DND-41 (cell line): ENCODE results near the gene SLC1A3.

Source experiments
- ATAC-seq: fragments of 200-7000 bp; cut with Tn5 transposase; 3 replicates; pipeline ENCODE4 v1.9.1; 2021; ENCODE audit warnings: low read depth; ENCODE audit not compliant: insufficient read depth
- DNase-seq: peaks from one replicate; pipeline ENCODE4 v3.0.0-alpha.2; 2020
- H2AFZ ChIP-seq: 2 replicates; pipeline ENCODE4 v1.6.0; 2012; ENCODE audit warnings: low read depth, low read length
- H3K27ac ChIP-seq: 2 replicates; pipeline ENCODE4 v1.5.1; 2012; ENCODE audit warnings: low read length, inconsistent platforms
- H3K27me3 ChIP-seq: fragments of 200-600 bp; sonication (generic); 2 replicates; pipeline ENCODE4 v1.6.0; 2012; ENCODE audit warnings: low read length, mild to moderate bottlenecking, inconsistent platforms; ENCODE audit not compliant: insufficient read depth, poor library complexity
- H3K36me3 ChIP-seq: 2 replicates; pipeline ENCODE4 v1.5.1; 2012; ENCODE audit warnings: low read length, inconsistent platforms; ENCODE audit not compliant: insufficient read depth
- H3K4me1 ChIP-seq: 2 replicates; pipeline ENCODE4 v1.5.1; 2012; ENCODE audit warnings: mild to moderate bottlenecking, low read length; ENCODE audit not compliant: insufficient read depth
- H3K4me2 ChIP-seq: 2 replicates; pipeline ENCODE4 v1.6.0; 2012; ENCODE audit warnings: mild to moderate bottlenecking, moderate library complexity, low read length, inconsistent platforms; ENCODE audit not compliant: insufficient read depth
- H3K4me3 ChIP-seq, 2 experiments: fragments of 200-600 bp in 1 of 2; shearing (Covaris generic) in 1 of 2; 2 replicates each; pipeline ENCODE4 v1.5.1; 2012 to 2016; ENCODE audit warnings: inconsistent platforms in 2 of 2, low read length in 2 of 2, mild to moderate bottlenecking in 2 of 2, low read depth in 1 of 2, moderate library complexity in 1 of 2
- H3K79me2 ChIP-seq: 2 replicates; pipeline ENCODE4 v1.6.0; 2012; ENCODE audit warnings: low read length, inconsistent platforms; ENCODE audit not compliant: insufficient read depth
- H3K9ac ChIP-seq: 2 replicates; pipeline ENCODE4 v1.6.0; 2012; ENCODE audit warnings: low read depth, mild to moderate bottlenecking, inconsistent platforms, low read length, moderate library complexity
- H3K9me3 ChIP-seq: 2 replicates; pipeline ENCODE4 v1.5.1; 2012; ENCODE audit warnings: low read length, moderate library complexity, mild to moderate bottlenecking, inconsistent platforms; ENCODE audit not compliant: insufficient read depth, severe bottlenecking
- H4K20me1 ChIP-seq: 2 replicates; pipeline ENCODE4 v1.6.0; 2012; ENCODE audit warnings: low read length; ENCODE audit not compliant: insufficient read depth
- CTCF ChIP-seq: IDR thresholded peaks from 2 replicates; pipeline ENCODE4 v1.5.1; 2012; ENCODE audit warnings: borderline replicate concordance, low read length, moderate library complexity, mild to moderate bottlenecking; ENCODE audit not compliant: poor library complexity, severe bottlenecking; ENCODE audit errors: extremely low read depth
- EZH2 ChIP-seq: IDR thresholded peaks from 3 replicates; pipeline ENCODE4 v1.6.1; 2012; ENCODE audit warnings: borderline replicate concordance, low read depth, mild to moderate bottlenecking, moderate library complexity, low read length, inconsistent platforms; ENCODE audit not compliant: severe bottlenecking

The SLC1A3 gene

GRCh38 chr5:36611520-36612274, 5.3 kb downstream of the SLC1A3 start:
- Histone ChIP-seq H3K27me3 (peaks cover 12% of the 10 kb centered on the region), H3K4me1 (no peaks in the 10 kb centered on the region), H3K4me3 (no peak overlapping the region), H3K27ac (no peak overlapping the region), H3K36me3 (no peaks in the 10 kb centered on the region), H3K4me2 (no peak overlapping the region), H3K9me3 (no peaks in the 10 kb centered on the region), H3K79me2 (no peaks in the 10 kb centered on the region), H2AFZ (no peak overlapping the region), H3K9ac (no peak overlapping the region), H4K20me1 (no peaks in the 10 kb centered on the region)
- DNase-seq: no peak
- TF ChIP-seq CTCF (no peak), EZH2 (no peak)
- ATAC-seq: no peak

- Histone ChIP-seq H2AFZ (no peak overlapping the region), H4K20me1 (no peaks in the 10 kb centered on the region), H3K9me3 (no peaks in the 10 kb centered on the region), H3K27me3 (peaks cover 3% of the 10 kb centered on the region), H3K36me3 (no peaks in the 10 kb centered on the region), H3K4me1 (no peaks in the 10 kb centered on the region), H3K79me2 (no peaks in the 10 kb centered on the region), H3K9ac (no peak overlapping the region), H3K27ac (no peak overlapping the region), H3K4me3 (no peak overlapping the region), H3K4me2 (no peak overlapping the region)
- no peak for DNase-seq
- no peak for ATAC-seq
- no peak for TF ChIP-seq CTCF
- no peak for TF ChIP-seq EZH2
These were observed 6.8 kb downstream of the SLC1A3 start for GRCh38 chr5:36613241-36613640.

- H3K9ac ChIP-seq: no peak overlapping the region
- no peaks in the 10 kb centered on the region for H3K36me3 ChIP-seq
- H3K4me1 ChIP-seq: no peaks in the 10 kb centered on the region
- no peak overlapping the region for H3K27ac ChIP-seq
- H3K4me2 ChIP-seq: no peak overlapping the region
- ATAC-seq (no peak), DNase-seq (no peak)
- H3K27me3 ChIP-seq: peaks cover 4% of the 10 kb centered on the region
- no peak overlapping the region for H2AFZ ChIP-seq
- H3K9me3 ChIP-seq: no peaks in the 10 kb centered on the region
- no peaks in the 10 kb centered on the region for H3K79me2 ChIP-seq
- H4K20me1 ChIP-seq: no peaks in the 10 kb centered on the region
- no peak for TF ChIP-seq EZH2
- TF ChIP-seq CTCF: no peak
- H3K4me3 ChIP-seq: no peak overlapping the region
These were observed 7.6 kb downstream of the SLC1A3 start for GRCh38 chr5:36613771-36614656.
